SK-N-SH treated with all-trans-retinoic acid at 6 μM for 48 hours (cell line): ENCODE results near the gene C11orf52.

Experiments
- GLIS3 ChIP-seq: fragments of 250-450 bp; sonication (Bioruptor Pico); IDR thresholded peaks from 2 replicates; pipeline ENCODE4 v1.5.0; 2020; ENCODE audit warnings: mild to moderate bottlenecking, moderate library complexity
- ISL1 ChIP-seq: fragments of 250-450 bp; sonication (Bioruptor Pico); IDR thresholded peaks from 2 replicates; pipeline ENCODE4 v2.1.2; 2022; ENCODE audit warnings: mild to moderate bottlenecking, moderate library complexity
- RARB ChIP-seq: fragments of 250-450 bp; sonication (Bioruptor Pico); IDR thresholded peaks from 2 replicates; pipeline ENCODE4 v1.8.0; 2021; ENCODE audit warnings: mild to moderate bottlenecking, moderate library complexity

- no peak for TF ChIP-seq GLIS3 (CRISPR knock-in tag)
- no peak for TF ChIP-seq RARB (CRISPR knock-in tag)
- TF ChIP-seq ISL1 (CRISPR knock-in tag), result no peak
Observed at GRCh38 chr11:111870886-111871692, 47.6 kb upstream of the C11orf52 start, which contains the start of gene ALG9.
